Endothelial cell (in vitro differentiated cells): ENCODE data around the gene ZNF646. TPM values are rescaled to one million over a fixed set of nuclear protein-coding genes. Genes with fewer than 3 reads are reported as not detected.

Experiments used
- DNase-seq: peaks from one replicate; pipeline ENCODE4 v3.0.0; 2021; ENCODE audit warnings: low spot score
- H3K27ac Mint-ChIP-seq: one replicate; pipeline ENCODE4 v1.8.0; 2021; ENCODE audit warnings: mixed read lengths, inconsistent platforms; ENCODE audit not compliant: unreplicated experiment
- H3K27me3 Mint-ChIP-seq: one replicate; pipeline ENCODE4 v1.8.0; 2021; ENCODE audit warnings: mild to moderate bottlenecking, moderate library complexity, mixed read lengths, inconsistent platforms; ENCODE audit not compliant: unreplicated experiment
- H3K36me3 Mint-ChIP-seq: one replicate; pipeline ENCODE4 v1.8.0; 2021; ENCODE audit warnings: mild to moderate bottlenecking, low read depth, mixed read lengths, inconsistent platforms; ENCODE audit not compliant: unreplicated experiment
- H3K4me1 Mint-ChIP-seq: one replicate; pipeline ENCODE4 v1.8.0; 2021; ENCODE audit warnings: mild to moderate bottlenecking, mixed read lengths, inconsistent platforms; ENCODE audit not compliant: unreplicated experiment
- H3K4me3 Mint-ChIP-seq: one replicate; pipeline ENCODE4 v1.8.0; 2021; ENCODE audit warnings: mild to moderate bottlenecking, mixed read lengths, inconsistent platforms; ENCODE audit not compliant: unreplicated experiment
- H3K9me3 Mint-ChIP-seq: one replicate; pipeline ENCODE4 v1.8.0; 2021; ENCODE audit warnings: mixed read lengths, inconsistent platforms; ENCODE audit not compliant: unreplicated experiment
- total RNA-seq: library from RNA; stranded (reverse); fragmentation: NEBNext Ultra II Directional; extraction: Animal tissue kit (Norgen Biotek cat#: 25700); gene quantifications from one replicate; pipeline ENCODE4 v1.2.1, GENCODE V29; 2021; ENCODE audit not compliant: unreplicated experiment
- TF ChIP-seq, protein P1 (sequence below): fragments of 200-600 bp; sonication (generic); IDR thresholded peaks from one replicate; pipeline ENCODE4 v1.5.0; 2021; ENCODE audit warnings: antibody characterized with exemption; ENCODE audit not compliant: unreplicated experiment

ZNF646 gene
- total RNA-seq, 1 donor from 2014 or later = 25.5 TPM

DNA sequence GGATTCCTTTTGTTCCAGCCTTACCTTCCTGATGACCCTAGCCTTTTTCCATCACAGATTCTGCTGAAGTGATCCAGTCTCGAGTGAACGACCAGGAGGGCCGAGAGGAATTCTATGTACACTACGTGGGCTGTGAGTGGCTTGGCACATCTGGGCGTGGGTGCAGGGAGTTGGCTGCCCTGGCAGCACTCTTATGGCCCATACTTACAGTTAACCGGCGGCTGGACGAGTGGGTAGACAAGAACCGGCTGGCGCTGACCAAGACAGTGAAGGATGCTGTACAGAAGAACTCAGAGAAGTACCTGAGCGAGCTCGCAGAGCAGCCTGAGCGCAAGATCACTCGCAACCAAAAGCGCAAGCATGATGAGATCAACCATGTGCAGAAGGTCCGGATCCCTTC is 45.9 kb downstream of the ZNF646 start:
- peaks cover 8% of the 10 kb centered on the region for H3K4me1 Mint-ChIP-seq
- no peak overlapping the region for H3K4me3 Mint-ChIP-seq
- H3K27ac Mint-ChIP-seq = no peak overlapping the region
- peaks cover 14% of the 10 kb centered on the region for H3K27me3 Mint-ChIP-seq
- H3K36me3 Mint-ChIP-seq = peaks cover 29% of the 10 kb centered on the region
- DNase-seq = no peak
- TF ChIP-seq, protein P1, sequence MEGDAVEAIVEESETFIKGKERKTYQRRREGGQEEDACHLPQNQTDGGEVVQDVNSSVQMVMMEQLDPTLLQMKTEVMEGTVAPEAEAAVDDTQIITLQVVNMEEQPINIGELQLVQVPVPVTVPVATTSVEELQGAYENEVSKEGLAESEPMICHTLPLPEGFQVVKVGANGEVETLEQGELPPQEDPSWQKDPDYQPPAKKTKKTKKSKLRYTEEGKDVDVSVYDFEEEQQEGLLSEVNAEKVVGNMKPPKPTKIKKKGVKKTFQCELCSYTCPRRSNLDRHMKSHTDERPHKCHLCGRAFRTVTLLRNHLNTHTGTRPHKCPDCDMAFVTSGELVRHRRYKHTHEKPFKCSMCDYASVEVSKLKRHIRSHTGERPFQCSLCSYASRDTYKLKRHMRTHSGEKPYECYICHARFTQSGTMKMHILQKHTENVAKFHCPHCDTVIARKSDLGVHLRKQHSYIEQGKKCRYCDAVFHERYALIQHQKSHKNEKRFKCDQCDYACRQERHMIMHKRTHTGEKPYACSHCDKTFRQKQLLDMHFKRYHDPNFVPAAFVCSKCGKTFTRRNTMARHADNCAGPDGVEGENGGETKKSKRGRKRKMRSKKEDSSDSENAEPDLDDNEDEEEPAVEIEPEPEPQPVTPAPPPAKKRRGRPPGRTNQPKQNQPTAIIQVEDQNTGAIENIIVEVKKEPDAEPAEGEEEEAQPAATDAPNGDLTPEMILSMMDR = no peak
- H3K9me3 Mint-ChIP-seq = no peaks in the 10 kb centered on the region

DNA sequence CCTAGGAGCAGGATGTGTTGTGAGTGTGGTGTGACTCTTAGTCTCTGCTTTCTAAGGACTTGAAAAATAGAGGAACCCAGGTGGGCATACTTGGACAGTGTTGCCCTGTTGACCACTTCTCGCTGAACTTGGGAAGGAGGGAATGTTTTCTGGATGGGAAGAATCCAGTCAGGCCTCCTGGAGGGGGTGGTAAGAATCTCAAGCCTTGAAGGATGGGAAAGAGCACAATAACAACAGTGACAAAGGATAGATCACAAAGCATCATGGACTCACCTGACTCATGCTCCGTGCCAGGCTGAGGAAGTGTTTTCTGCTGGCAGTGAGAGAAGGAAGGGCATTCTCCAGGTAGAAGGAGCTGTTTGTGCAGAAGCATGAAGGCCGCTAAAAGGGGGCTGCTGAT is 51.6 kb downstream of the ZNF646 start:
- peak overlapping the region; percentile 44 for H3K4me3 Mint-ChIP-seq
- DNase-seq = no peak
- TF ChIP-seq, protein P1 = no peak
- no peaks in the 10 kb centered on the region for H3K9me3 Mint-ChIP-seq
- peaks cover 3% of the 10 kb centered on the region for H3K4me1 Mint-ChIP-seq
- peaks cover 36% of the 10 kb centered on the region for H3K36me3 Mint-ChIP-seq
- H3K27me3 Mint-ChIP-seq = peaks cover 2% of the 10 kb centered on the region
- H3K27ac Mint-ChIP-seq = no peak overlapping the region

DNA sequence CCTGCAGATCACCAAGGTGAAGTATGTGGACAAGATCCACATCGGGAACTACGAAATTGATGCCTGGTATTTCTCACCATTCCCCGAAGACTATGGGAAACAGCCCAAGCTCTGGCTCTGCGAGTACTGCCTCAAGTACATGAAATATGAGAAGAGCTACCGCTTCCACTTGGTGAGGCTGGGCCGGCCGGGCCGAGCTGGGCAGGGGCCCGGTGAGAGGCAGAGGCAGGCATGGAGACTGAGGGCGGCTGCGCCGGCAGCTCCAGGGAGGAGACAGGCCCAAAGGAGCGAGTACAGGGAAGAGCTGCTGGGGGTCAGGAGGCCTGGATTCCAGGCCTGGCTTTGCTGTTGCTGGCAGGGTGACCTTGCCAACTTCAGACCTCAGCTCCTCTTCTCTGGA is 53.0 kb downstream of the ZNF646 start:
- H3K27ac Mint-ChIP-seq = no peak overlapping the region
- peaks cover 2% of the 10 kb centered on the region for H3K27me3 Mint-ChIP-seq
- H3K9me3 Mint-ChIP-seq = no peaks in the 10 kb centered on the region
- H3K36me3 Mint-ChIP-seq = peaks cover 32% of the 10 kb centered on the region
- no peak overlapping the region for H3K4me3 Mint-ChIP-seq
- TF ChIP-seq, protein P1 = no peak
- DNase-seq = no peak
- peaks cover 3% of the 10 kb centered on the region for H3K4me1 Mint-ChIP-seq

DNA sequence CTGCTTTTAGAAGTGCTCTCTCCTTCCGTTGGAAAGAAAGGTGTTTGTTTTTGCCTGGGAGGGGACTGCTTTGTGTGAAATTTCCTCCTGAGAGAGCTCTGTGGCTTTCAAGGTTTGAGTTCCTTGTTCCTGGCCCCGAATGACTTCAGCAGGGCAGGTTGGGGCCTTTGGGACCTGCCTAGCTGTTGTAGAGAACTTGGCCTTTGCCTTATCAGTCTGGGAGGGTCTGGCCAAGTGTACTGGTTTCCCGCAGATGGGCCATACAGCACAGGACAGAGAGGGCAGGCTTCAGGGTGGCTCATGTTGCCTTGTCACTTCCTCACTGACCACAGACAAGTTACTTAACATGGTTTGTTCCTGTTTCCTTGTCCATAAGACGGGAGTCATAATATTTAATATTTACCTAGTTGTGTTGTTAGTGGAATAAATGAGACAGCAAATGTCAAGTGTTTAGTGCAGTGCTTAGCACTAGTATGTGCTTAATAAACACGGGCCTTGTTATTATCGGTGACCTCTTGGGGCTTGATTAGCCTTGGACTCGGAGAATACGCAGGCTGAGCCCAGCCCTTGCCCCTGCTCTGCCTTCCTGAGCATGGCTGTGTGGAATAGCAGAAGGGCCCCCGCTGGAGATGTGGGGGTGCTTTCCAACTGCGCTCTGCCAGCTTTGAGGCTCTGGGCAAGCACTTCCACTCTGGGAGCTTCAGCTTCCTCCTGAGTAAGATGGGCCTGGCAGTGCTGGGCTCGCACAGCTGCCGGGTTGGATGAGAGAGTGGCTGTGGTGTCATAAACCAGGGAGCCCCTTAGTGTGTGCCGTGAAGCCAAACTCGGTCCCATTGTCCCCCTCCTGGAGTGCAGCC is 54.7 kb downstream of the ZNF646 start:
- peaks cover 7% of the 10 kb centered on the region for H3K27me3 Mint-ChIP-seq
- H3K27ac Mint-ChIP-seq = peak overlapping the region; percentile 78
- DNase-seq = no peak
- H3K36me3 Mint-ChIP-seq = peaks cover 31% of the 10 kb centered on the region
- H3K4me3 Mint-ChIP-seq = no peak overlapping the region
- TF ChIP-seq, protein P1 = no peak
- H3K9me3 Mint-ChIP-seq = no peaks in the 10 kb centered on the region
- peaks cover 5% of the 10 kb centered on the region for H3K4me1 Mint-ChIP-seq
